Endothelial cell of umbilical vein (primary cell): ENCODE results near the gene HES6. TPM values are rescaled to one million over a fixed set of nuclear protein-coding genes. Genes with fewer than 3 reads are reported as not detected.

Source experiments
- BruUV-seq: library from RNA; stranded (reverse); fragments of 400-500 nt; replicated peaks from 2 replicates; lab custom pipeline; 2021; lab: Mats Ljungman, UMichigan
- CTCF ChIA-PET: fragments of 300-600, 350-600 bp; sonication (Branson Sonifier 250); formaldehyde crosslinking; loops from one replicate; lab custom pipeline; 2021; ENCODE audit warnings: antibody characterized with exemption, inconsistent platforms; lab: Charles Lee
- POLR2A ChIA-PET: fragments of 300-600, 350-600 bp; sonication (Branson Sonifier 250); formaldehyde crosslinking; loops from one replicate; lab custom pipeline; 2021; ENCODE audit warnings: antibody characterized with exemption, inconsistent platforms; lab: Charles Lee
- DNase-seq: peaks from one replicate; pipeline ENCODE4 v3.0.0-alpha.2; 2011; ENCODE audit warnings: low read depth, low spot score
- FAIRE-seq: peaks from 2 replicates; lab custom pipeline; 2011; peaks lifted over from hg19 to GRCh38; lab: Jason Lieb, UNC
- H2AFZ ChIP-seq: 2 replicates; pipeline ENCODE4 v1.6.0; 2012; ENCODE audit warnings: low read depth, low read length, control low read depth, inconsistent platforms
- H3K27ac ChIP-seq: 2 replicates; pipeline ENCODE4 v1.5.1; 2011; ENCODE audit warnings: low read depth, mild to moderate bottlenecking, control low read depth, low read length, moderate library complexity; ENCODE audit not compliant: insufficient read depth
- H3K27me3 ChIP-seq, 2 experiments: 2 replicates each; pipeline versions ENCODE4 v1.6.0 to v1.6.1; 2011; ENCODE audit warnings: low read length in 2 of 2, mixed read lengths in 1 of 2; ENCODE audit not compliant: control insufficient read depth in 2 of 2, insufficient read depth in 2 of 2
- H3K36me3 ChIP-seq, 2 experiments: 2 replicates in 1 of 2; 3 replicates in 1 of 2; pipeline ENCODE4 v1.5.1; 2011; ENCODE audit warnings: low read length in 2 of 2, mild to moderate bottlenecking in 1 of 2, moderate library complexity in 1 of 2; ENCODE audit not compliant: control insufficient read depth in 2 of 2, insufficient read depth in 2 of 2; ENCODE audit errors: extremely low read depth in 1 of 2
- H3K4me1 ChIP-seq: 3 replicates; pipeline ENCODE4 v1.5.1; 2011; ENCODE audit warnings: mild to moderate bottlenecking, low read length; ENCODE audit not compliant: control insufficient read depth, insufficient read depth; ENCODE audit errors: extremely low read depth
- H3K4me2 ChIP-seq: 2 replicates; pipeline ENCODE4 v1.6.1; 2011; ENCODE audit warnings: low read length, control low read depth, mixed read lengths; ENCODE audit not compliant: insufficient read depth
- H3K4me3 ChIP-seq, 3 experiments: fragments of 200-600 bp in 1 of 3; sonication (generic), shearing (Covaris generic) in 1 of 3; replicated peaks in 1 of 3; 2 replicates each; pipeline ENCODE4 v1.5.1; 2011 to 2016; ENCODE audit warnings: control low read depth in 3 of 3, low read length in 3 of 3, mild to moderate bottlenecking in 2 of 3, inconsistent platforms in 1 of 3, low read depth in 1 of 3, moderate library complexity in 1 of 3; ENCODE audit not compliant: insufficient read depth in 1 of 3
- H3K79me2 ChIP-seq: 2 replicates; pipeline ENCODE4 v1.6.0; 2012; ENCODE audit warnings: low read length, inconsistent platforms; ENCODE audit not compliant: control insufficient read depth, insufficient read depth
- H3K9ac ChIP-seq: replicated peaks from 2 replicates; pipeline ENCODE3; 2011; ENCODE audit warnings: low read length, control low read depth; ENCODE audit not compliant: insufficient read depth; ENCODE audit errors: extremely low read depth
- H3K9me1 ChIP-seq: replicated peaks from 3 replicates; pipeline ENCODE4 v1.6.0; 2011; ENCODE audit warnings: mild to moderate bottlenecking, low read length; ENCODE audit not compliant: control insufficient read depth, insufficient read depth; ENCODE audit errors: extremely low read depth
- H3K9me3 ChIP-seq: replicated peaks from 2 replicates; pipeline ENCODE4 v1.5.1; 2012; ENCODE audit warnings: low read length, inconsistent platforms; ENCODE audit not compliant: control insufficient read depth, insufficient read depth
- H4K20me1 ChIP-seq: replicated peaks from 2 replicates; pipeline ENCODE3; 2011; ENCODE audit warnings: mild to moderate bottlenecking, low read length; ENCODE audit not compliant: control insufficient read depth, insufficient read depth; ENCODE audit errors: extremely low read depth
- CTCF ChIP-seq, 2 donors: IDR thresholded peaks; 1 replicate in 1 of 2; 2 replicates in 1 of 2; pipeline ENCODE4 v1.5.1; 2011; ENCODE audit warnings: low read length in 2 of 2, mild to moderate bottlenecking in 2 of 2, moderate library complexity in 2 of 2, control low read depth in 1 of 2, inconsistent platforms in 1 of 2, low read depth in 1 of 2; ENCODE audit not compliant: insufficient read depth in 1 of 2; ENCODE audit errors: extremely low read depth in 1 of 2
- EZH2 ChIP-seq: IDR thresholded peaks from 2 replicates; pipeline ENCODE4 v1.6.1; 2012; ENCODE audit warnings: borderline replicate concordance, low read depth, mild to moderate bottlenecking, moderate library complexity, low read length, inconsistent platforms; ENCODE audit not compliant: severe bottlenecking
- FOS ChIP-seq: IDR thresholded peaks from 2 replicates; pipeline ENCODE4 v1.6.1; 2011; ENCODE audit warnings: mild to moderate bottlenecking, low read length, moderate library complexity, borderline replicate concordance; ENCODE audit not compliant: insufficient read depth
- GATA2 ChIP-seq: IDR thresholded peaks from 2 replicates; pipeline ENCODE4 v1.7.0; 2011; ENCODE audit warnings: low read depth, mild to moderate bottlenecking, moderate library complexity, mixed read lengths, low read length; ENCODE audit not compliant: insufficient read length, insufficient read depth
- JUN ChIP-seq: IDR thresholded peaks from 2 replicates; pipeline ENCODE4 v1.6.1; 2011; ENCODE audit warnings: borderline replicate concordance, low read depth; ENCODE audit not compliant: insufficient read length, insufficient read depth
- MAX ChIP-seq: IDR thresholded peaks from 2 replicates; pipeline ENCODE4 v1.6.1; 2011; ENCODE audit not compliant: insufficient read depth, insufficient read length
- MYC ChIP-seq: IDR thresholded peaks from one replicate; pipeline ENCODE4 v1.6.1; 2011; ENCODE audit warnings: mild to moderate bottlenecking, low read depth, low read length
- POLR2A ChIP-seq: IDR thresholded peaks from 2 replicates; pipeline ENCODE4 v1.6.1; 2012; ENCODE audit warnings: low read depth, mild to moderate bottlenecking, control low read depth, low read length
- POLR2AphosphoS5 ChIP-seq: IDR thresholded peaks from 2 replicates; pipeline ENCODE4 v1.6.1; 2012; ENCODE audit warnings: low read depth, mild to moderate bottlenecking, control low read depth, low read length, moderate library complexity; ENCODE audit not compliant: insufficient read depth
- dilution Hi-C: fragments of 300-500 bp; cut with MboI; formaldehyde crosslinking; loops from one replicate; pipeline ENCODE4 v1.15.0; 2019; ENCODE audit warnings: low sequenced_read_pairs; ENCODE audit not compliant: extremely low pct_ligation_motif_present
- intact Hi-C: fragments of 100-400 bp; cut with micrococcal nuclease; formaldehyde crosslinking; loops from one replicate; pipeline ENCODE4 v1.10.0; 2022
- polyA plus RNA-seq, 4 experiments: library from polyadenylated mRNA; depleted of rRNA in 3 of 4; stranded (reverse) in 3 of 4; unstranded in 1 of 4; fragments of >200 nt; gene quantifications; 2 replicates each; pipeline versions ENCODE4 v1.2.1 to v1.2.3, GENCODE V29; 2011 to 2012; ENCODE audit warnings: missing spikeins in 1 of 4
- total RNA-seq: library from RNA; stranded (reverse); gene quantifications from 2 replicates; pipeline ENCODE4 v1.2.3, GENCODE V29; 2021

The HES6 gene
- total and polyA plus RNA-seq, 2 donors (not counting 3 experiments of a cell fraction or from before 2014, with no cell fraction given): 2.2 to 5.1 TPM

- H3K4me3 ChIP-seq: no peak overlapping the region
- TF ChIP-seq GATA2: no peak
- no peak for TF ChIP-seq POLR2AphosphoS5
- TF ChIP-seq EZH2: no peak
- TF ChIP-seq MAX: no peak
- no peak for TF ChIP-seq CTCF (IDR thresholded peaks at IDR 0.05; ENCODE audit: extremely low read depth in 1 of 2, insufficient read depth in 1 of 2, low read depth in 1 of 2, low read length in 2 of 2)
- TF ChIP-seq JUN: no peak
- TF ChIP-seq FOS: no peak
- TF ChIP-seq POLR2A: no peak
- no peak for TF ChIP-seq MYC
- H4K20me1 ChIP-seq: no peaks in the 10 kb centered on the region
- intact Hi-C loops (loop anchor here (1.0 to 10.0 kb wide), 2 partner anchors 73 to 166 kb away; partner anchors contain the start of gene SCLY), dilution Hi-C loops (no loop called here)
- FAIRE-seq (no peak), DNase-seq (no peak)
- POLR2A ChIA-PET: no interaction called here
- peak overlapping the region; percentile 53 for H2AFZ ChIP-seq
- no peaks in the 10 kb centered on the region for H3K9me1 ChIP-seq
- peak overlapping the region; percentile 14 for H3K4me2 ChIP-seq
- H3K36me3 ChIP-seq: no peaks in the 10 kb centered on the region
- CTCF ChIA-PET: interaction anchor here (1.1 to 1.3 kb wide), 2 partner anchors 231 to 372 kb away, joined by 3 read pairs; no protein-coding TSS in a partner anchor
- peaks cover 5 to 13% of the 10 kb centered on the region in 2 experiments for H3K27me3 ChIP-seq
- no peak overlapping the region for H3K9ac ChIP-seq
- H3K27ac ChIP-seq: no peak overlapping the region
- no peaks in the 10 kb centered on the region for H3K9me3 ChIP-seq
- BruUV-seq: no TSS peak
- no peaks in the 10 kb centered on the region for H3K79me2 ChIP-seq
- no peaks in the 10 kb centered on the region for H3K4me1 ChIP-seq
These were observed 9.1 kb downstream of the HES6 start for GRCh38 chr2:238230699-238231098.
